ENCODE results near the gene SLC19A1.

Gene SLC19A1

GRCh38 chr21:45558044-45558721, 15.9 kb upstream of the SLC19A1 start:
- no peak for DNase-seq

GRCh38 chr21:45557616-45558043, 15.4 kb upstream of the SLC19A1 start:
- no peak for DNase-seq

- peak; percentile 16 for DNase-seq
These were observed 14.7 kb upstream of the SLC19A1 start for GRCh38 chr21:45556645-45557615.

GRCh38 chr21:45556302-45556644, 14.0 kb upstream of the SLC19A1 start:
- no peak for DNase-seq

GRCh38 chr21:45555557-45556301, 13.5 kb upstream of the SLC19A1 start:
- DNase-seq, result peak; percentile 84

GRCh38 chr21:45555251-45555556, 13.0 kb upstream of the SLC19A1 start:
- DNase-seq, result no peak

- DNase-seq, result peak; percentile 77
These were observed 12.4 kb upstream of the SLC19A1 start for GRCh38 chr21:45554477-45555175.

GRCh38 chr21:45552696-45553391, 10.6 kb upstream of the SLC19A1 start:
- no peak for DNase-seq

GRCh38 chr21:45551783-45552695, 9.8 kb upstream of the SLC19A1 start:
- no peak for DNase-seq

GRCh38 chr21:45551316-45551715, 9.1 kb upstream of the SLC19A1 start:
- DNase-seq, result peak; percentile 59

- DNase-seq, result no peak
These were observed 8.4 kb upstream of the SLC19A1 start for GRCh38 chr21:45550522-45551210.

GRCh38 chr21:45549626-45550463, 7.6 kb upstream of the SLC19A1 start:
- no peak for DNase-seq

GRCh38 chr21:45548711-45549491, 6.7 kb upstream of the SLC19A1 start:
- DNase-seq, result no peak

GRCh38 chr21:45547545-45547900, 5.3 kb upstream of the SLC19A1 start:
- DNase-seq, result no peak

GRCh38 chr21:45546636-45547544, 4.7 kb upstream of the SLC19A1 start:
- no peak for DNase-seq

GRCh38 chr21:45545691-45546531, 3.7 kb upstream of the SLC19A1 start:
- DNase-seq, result no peak

GRCh38 chr21:45545236-45545570, 3.0 kb upstream of the SLC19A1 start:
- no peak for DNase-seq
